GM18867 (cell line): ENCODE data around the gene SNUPN.
"Not testable (repeated sequence)": the region's sequence is repeated elsewhere in the genome, so short reads cannot be mapped to it uniquely, and the experiment has no call there.

Experiments used
- ATAC-seq: cut with Tn5 transposase; IDR thresholded peaks from one replicate; pipeline ENCODE4 v1.9.1; 2021; ENCODE audit warnings: mild to moderate bottlenecking, moderate library complexity; ENCODE audit not compliant: unreplicated experiment

SNUPN gene

DNA sequence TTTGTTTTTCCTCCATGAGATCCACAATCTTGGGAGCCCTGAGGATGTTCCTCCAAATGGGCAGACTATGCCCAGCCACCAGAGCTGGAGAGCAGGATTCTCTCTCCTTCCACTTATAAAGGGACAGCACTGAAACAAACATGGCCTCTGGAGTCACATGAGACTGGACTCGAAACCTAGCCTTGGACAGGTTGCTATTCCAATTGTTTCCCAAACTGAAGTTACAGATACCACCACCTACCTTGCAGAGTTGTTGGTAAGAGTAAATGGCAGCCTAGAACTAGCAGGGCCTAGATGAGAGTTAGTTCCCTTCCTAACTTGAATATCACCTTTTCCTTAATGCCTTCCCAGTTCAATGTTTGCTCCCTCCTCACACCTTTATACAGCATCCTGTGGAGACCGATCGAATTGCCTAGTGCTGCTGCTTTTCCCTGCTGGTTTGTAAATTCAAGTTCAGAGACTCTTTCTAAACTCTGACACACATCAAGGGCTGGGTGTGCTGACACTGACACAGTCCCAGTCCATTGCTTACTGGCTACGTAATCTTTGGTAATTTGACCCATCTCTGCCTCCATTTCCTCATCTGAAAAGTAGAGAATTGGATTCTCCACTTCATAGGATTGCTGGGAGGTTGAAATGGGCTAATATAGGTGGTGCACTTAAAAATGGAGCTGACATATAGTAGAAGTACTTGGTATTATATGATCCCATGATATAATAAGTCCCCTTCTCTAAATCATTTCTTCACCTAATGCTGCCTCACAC is 11.9 kb upstream of the SNUPN start:
- ATAC-seq, result no peak

- ATAC-seq, result no peak
Measured at GRCh38 chr15:75636026-75636425, 10.5 kb upstream of the SNUPN start.

DNA sequence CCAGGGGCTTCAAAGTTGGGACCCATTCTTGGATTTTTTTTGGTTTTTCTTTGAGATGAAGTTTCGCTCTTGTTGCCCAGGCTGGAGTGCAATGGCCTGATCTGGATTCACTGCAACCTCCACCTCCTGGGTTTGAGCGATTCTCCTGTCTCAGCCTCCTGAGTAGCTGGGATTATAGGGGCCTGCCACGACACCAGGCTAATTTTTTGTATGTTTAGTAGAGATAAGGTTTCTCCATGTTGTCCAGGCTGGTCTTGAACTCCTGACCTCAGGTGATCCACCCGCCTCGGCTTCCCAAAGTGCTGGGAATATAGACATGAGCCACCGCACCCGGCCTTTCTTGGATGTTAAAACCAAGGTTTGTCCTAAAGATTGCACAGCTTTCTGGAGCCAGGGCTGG is 8.4 kb upstream of the SNUPN start:
- ATAC-seq, result not testable (repeated sequence)

GRCh38 chr15:75631935-75632334 is 6.4 kb upstream of the SNUPN start:
- ATAC-seq, result no peak

DNA sequence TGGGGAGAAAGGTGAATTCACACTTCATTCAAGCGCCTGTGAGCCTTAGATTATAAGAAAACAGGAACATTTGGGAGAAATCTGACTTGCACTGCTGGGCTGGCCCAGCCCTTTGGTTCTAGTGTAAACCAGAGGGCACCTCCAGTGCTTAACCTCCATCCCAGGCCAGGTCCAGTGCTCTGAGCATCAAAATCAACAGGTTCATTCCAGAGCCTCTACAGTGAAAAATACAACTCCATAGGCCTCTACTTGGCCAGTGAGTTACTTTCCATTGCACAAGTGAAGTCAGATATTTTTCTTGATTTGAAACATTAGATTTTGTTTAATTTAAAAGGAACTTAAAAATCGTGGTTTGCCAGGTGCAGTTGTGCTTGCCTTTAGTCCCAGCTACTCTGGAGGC is 3.0 kb downstream of the SNUPN start:
- ATAC-seq, result no peak

DNA sequence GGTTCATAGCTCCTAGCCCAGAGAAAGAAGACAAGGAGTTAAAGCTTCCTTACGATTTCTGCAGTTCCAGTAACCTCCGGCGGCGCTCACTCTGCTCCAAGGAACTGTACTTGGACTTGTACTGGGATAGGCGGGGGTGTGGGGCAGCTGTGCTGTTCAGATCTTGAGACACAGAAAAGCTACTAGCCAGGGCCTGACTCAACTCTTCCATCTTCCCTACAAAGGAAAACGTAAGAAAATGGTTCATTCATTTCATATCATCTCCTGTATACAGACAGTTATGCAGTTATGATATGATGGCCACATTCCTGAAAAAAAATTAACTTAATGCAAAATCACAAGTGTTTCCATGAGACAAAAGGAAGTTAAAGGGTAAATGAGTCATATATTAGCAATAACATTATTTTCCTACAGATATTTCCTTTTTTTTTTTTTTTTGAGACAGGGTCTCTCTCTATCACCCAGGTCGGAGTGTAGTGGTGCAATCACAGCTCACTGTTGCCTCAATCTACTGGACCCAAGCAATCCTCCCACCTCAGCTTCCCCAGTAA is 4.6 kb downstream of the SNUPN start:
- ATAC-seq, result no peak

- ATAC-seq, result no peak
Measured at GRCh38 chr15:75620058-75620820, 5.3 kb downstream of the SNUPN start.

GRCh38 chr15:75616766-75617165 is 8.8 kb downstream of the SNUPN start:
- ATAC-seq, result no peak

DNA sequence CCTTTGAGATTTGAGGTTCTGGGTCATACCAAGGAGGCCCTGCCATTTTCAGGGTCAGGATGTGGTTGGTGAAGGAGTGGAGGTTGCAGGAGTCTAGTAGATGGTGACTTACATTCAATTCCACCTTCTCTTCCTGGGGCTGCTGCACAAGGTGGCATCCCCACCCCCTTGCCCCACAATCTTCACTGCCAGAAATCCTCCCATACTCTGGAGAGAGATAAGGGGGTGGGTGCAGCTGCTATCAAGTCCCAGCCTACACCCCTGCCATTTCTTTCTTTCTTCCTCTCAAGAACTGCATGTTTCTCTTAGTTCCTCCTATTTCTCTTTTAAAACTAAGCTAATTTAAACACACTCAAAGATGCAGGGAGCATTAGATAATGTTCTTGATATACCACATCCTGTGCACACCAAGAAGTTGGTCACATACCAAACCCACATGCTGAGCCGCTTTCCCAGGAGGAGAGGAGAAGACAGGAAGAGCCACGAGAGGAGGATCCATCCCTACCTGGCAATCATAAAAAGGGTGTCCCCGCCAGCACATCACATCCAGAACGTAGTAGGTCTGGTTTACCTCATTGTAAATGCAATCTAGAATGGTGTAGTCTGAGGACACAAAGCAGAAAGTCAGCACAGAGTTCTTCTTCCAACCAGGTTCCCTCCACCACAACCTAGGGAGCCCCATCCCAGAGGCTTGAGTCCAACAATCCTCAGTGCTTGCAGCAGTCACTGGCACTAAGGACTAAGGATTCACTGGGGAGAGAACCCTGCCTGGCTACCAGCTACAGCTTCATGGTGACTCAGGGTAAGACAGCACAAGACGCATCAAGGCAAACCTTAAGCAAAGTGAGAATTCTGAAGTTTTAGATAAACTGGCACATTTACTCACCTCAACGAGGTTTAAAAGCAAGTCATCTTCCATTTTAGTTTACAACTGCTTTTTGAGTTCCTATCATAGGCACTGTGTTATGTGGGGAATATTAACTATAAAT is 18.5 kb downstream of the SNUPN start:
- no peak for ATAC-seq

DNA sequence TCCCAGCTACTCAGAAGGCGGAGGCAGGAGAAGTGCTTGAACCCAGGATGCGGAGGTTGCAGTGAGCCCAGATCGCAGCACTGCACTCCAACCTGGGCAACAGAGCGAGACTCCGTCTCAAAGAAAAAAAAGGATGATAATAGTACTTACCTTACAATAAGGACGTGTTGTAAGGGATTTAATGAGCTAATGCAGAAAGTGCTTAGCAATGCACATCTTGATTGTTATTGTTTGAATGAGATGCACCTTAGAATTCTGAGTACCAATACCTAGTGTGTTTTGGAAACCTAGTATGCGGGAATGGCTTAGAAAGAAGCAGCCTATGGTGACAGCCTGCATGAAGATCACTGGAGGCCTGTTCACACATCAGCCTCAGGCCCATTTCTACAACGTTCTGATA is 19.5 kb downstream of the SNUPN start:
- ATAC-seq, result no peak

DNA sequence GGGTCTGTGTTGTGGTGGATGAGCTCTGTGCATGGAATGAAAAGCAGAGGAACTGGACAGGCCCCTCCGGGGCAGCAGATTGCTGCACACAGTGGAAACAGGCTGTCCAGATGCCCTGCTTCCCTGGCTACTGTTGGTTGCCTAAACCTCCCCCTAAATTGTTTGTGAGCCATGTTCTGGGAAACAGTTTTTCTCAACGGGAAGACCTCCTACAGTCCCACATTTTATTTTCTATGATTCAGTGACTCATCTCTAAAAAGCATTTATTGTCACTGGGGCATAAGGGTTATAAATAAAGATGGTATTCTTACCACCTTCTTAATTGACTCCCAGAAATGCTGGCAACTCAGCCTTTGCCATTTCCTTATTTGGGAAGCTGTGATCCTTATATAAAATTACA is 26.1 kb downstream of the SNUPN start:
- no peak for ATAC-seq

GRCh38 chr15:75598361-75598760 is 27.2 kb downstream of the SNUPN start:
- ATAC-seq, result no peak

DNA sequence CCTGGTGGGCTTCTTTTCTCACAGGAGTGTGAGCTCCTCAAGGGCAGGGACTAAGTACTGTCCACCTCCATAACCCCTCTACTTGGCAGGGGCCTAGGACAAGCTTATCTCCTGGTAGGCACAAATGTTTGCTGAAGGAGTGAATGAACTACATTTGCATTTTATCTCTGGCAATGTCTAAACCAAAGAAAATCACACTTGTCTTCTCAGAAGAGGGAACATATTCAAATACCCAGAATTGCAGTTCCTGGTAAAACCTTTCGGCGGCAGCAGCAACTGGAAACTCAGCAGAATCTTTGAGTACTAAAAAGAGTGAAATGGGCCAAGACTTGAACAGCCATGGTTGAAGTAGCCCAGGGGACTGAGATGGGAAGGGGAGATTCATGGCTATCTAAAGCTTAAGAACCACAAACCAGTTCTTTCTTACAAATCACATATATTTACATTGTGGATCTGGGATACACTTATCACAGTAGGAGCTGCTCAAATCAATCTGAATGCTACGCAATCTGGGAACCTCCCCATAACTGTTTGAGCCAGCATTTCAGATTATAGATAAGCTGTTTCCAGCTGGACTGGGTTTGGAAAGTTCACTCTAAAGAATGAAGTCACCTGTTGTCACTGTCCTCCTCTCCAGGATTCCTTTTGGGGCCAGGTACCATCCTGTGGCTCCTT is 27.7 kb downstream of the SNUPN start:
- no peak for ATAC-seq

DNA sequence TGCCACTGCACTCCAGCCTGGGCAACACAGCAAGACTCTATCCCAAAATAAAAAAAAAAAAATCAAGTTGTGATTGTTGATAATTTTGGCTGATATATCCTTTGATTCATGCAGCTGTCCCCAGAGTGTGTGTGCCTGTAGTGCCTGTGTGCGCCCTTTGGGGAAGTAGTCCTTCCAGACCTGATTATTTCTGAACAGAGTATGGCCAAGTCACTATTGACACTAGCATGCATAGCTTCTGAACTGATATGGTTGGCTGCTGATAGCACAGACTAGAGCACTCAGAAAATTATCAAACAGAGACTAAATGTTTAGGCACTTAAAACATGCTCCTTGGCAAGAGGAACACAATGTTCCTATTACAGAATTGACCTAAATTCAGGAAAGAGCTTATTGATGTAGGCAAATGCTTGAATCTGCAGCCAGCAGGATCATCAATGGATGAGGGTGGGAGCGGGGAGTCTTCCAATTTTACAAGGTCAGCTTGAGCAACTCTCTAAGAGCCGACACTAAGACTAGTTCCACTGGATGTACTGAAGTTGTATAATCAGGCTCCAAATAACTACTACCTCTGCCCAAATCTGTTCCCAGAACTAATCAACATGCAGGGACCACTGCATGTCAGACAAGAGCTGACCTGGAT is 28.7 kb downstream of the SNUPN start:
- no peak for ATAC-seq

DNA sequence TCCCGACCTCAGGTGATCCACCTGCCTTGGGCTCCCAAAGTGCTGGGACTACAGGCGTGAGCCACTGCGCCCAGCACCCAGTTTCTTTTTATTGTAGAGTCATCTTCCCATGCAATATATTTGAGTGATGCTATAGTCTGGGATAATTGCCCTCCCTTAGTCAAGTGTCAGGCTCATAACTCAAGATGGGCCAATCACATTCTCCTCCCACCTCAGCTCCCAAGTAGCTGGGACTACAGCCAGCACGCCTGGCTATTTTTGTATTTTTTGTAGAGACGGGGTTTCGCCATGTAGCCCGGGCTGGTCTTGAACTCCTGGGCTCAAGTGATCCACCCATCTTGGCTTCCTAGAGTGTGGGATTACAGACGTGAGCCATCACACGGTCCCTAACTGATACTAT is 31.2 kb downstream of the SNUPN start:
- no peak for ATAC-seq

DNA sequence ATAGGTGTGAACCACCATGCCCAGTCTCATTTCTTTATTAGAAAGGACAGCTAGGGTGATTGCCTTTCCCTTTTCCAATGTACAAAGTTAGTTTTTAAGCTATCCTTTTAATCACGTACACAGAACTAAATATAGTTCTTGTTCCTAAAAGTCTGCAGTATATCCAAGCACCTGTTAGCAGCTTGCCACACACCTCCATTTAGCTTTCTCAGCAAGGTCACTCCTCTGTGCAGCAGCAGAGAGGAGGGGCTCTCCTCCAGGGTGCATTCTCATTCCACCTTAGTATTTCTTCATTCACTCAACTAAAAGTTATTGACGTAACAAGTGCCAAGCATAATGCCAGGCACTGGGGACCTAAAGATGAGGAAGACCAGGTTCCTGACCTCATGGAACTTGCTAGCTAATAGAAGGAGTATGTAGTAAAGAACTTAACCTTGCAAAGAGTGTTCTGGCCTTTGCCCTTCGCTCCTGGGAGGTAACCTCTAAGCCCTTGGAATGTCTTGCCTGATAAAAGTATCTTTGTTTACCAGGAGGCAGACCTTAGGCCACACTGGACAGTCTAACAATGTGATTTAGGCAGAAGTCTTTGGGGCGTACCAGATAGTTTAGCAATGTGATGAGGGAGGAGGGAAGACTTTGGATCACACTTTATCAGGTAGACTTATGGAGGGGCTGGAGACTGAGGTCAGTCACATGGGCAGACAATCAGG is 33.7 kb downstream of the SNUPN start:
- no peak for ATAC-seq

DNA sequence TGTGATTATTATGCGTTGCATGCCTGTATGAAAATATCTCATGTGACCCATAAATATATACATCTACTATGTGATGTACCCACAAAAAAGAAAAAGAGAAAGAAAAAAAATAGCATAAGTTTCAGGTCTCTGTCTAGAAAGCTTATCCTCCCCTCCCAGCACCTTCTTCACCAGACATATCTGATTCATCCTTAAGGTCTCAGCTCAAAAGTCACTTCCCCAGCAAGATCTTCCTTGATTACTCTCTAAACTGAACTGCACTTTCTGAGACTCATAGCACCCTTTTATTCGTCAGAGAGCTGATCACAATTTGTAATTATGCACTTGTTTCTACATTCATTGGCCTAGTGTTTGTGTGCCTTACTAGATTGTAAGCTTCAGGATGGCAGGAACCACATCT is 35.3 kb downstream of the SNUPN start:
- ATAC-seq, result no peak

GRCh38 chr15:75589071-75589470 is 36.5 kb downstream of the SNUPN start:
- ATAC-seq, result no peak

GRCh38 chr15:75586422-75586821 is 39.1 kb downstream of the SNUPN start:
- not testable (repeated sequence) for ATAC-seq
